Epithelial cell of esophagus (primary cell): ENCODE data around the gene NUDT15.
"Not testable (repeated sequence)": the region's sequence is repeated elsewhere in the genome, so short reads cannot be mapped to it uniquely, and the experiment has no call there.

Experiments used
- DNase-seq: peaks from one replicate; pipeline ENCODE4 v3.0.0; 2010; ENCODE audit warnings: low read depth
- H3K4me3 ChIP-seq: 2 replicates; pipeline ENCODE4 v1.5.1; 2011; ENCODE audit warnings: mild to moderate bottlenecking, low read length, control low read depth
- CTCF ChIP-seq: IDR thresholded peaks from 2 replicates; pipeline ENCODE4 v1.5.1; 2011; ENCODE audit warnings: low read depth, mild to moderate bottlenecking, low read length, control low read depth, inconsistent platforms; ENCODE audit not compliant: insufficient read depth; ENCODE audit errors: missing control alignments

NUDT15 gene

GRCh38 chr13:48001114-48001881 is 36.2 kb upstream of the NUDT15 start, which contains the start of gene SUCLA2:
TSS of gene SUCLA2 (minus strand) at chr13:48001273. CDS start at chr13:48001269, 4 bp downstream.
- peak within 1 kb of the TSS; percentile 97 for H3K4me3 ChIP-seq
- no peak for TF ChIP-seq CTCF
- DNase-seq: peak; percentile 92

DNA sequence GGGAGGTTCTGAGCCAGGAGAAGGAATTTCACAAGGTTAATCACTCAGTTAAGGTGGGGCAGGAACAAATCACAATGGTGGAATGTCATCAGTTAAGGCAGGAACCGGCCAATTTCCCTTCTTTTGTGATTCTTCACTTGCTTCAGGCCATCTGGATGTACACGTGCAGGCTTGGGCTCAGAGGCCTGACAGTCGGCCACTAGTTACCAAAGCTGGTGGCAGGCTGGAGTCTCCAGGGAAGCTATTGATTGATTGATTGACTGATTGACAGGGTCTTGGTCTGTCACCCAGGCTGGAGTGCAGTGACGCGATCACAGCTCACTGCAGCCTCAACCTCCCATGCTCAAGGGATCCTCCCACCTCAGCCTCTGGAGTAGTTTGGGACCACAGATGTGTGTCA is 35.5 kb upstream of the NUDT15 start:
- DNase-seq: peak; percentile 67
- H3K4me3 ChIP-seq: not testable (repeated sequence)

DNA sequence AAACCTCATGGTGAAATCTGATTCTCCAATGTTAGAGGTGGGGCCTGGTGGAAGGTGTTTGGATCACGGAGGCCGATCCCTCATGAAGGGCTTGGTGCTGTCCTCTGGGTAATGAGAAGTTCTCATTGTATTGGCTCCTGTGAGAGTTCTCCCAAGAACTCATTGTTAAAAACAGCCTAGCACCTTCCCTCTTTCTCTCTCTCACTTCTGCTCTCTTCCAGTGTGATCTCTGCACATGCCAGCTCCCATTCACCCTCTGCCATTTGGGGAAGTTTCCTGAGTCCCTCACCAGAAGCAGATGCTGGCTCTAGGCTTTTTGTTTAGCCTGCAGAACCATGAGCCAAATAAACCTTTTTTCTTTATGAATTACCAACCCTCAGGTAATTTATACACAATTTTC is 33.3 kb upstream of the NUDT15 start:
- no peak overlapping the region for H3K4me3 ChIP-seq
- DNase-seq: no peak
- no peak for TF ChIP-seq CTCF

DNA sequence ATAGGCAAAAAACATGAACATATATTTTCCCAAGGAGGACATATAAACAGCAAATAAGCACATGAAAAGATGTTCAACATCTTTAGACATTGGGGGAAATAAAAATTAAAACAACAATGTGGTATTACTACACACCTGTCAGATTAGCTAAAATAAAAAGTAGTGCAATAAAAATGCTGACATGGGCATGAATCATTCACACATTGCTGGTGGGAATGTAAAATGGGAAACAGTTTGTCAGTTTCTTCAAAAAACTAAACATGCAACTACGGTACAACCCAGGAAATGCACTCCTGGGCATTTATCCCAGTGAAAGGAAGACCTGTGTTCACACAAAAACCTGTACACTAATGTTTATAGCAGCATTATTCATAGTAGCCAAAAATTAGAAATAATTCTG is 31.1 kb upstream of the NUDT15 start:
- DNase-seq: peak; percentile 60
- no peak for TF ChIP-seq CTCF

DNA sequence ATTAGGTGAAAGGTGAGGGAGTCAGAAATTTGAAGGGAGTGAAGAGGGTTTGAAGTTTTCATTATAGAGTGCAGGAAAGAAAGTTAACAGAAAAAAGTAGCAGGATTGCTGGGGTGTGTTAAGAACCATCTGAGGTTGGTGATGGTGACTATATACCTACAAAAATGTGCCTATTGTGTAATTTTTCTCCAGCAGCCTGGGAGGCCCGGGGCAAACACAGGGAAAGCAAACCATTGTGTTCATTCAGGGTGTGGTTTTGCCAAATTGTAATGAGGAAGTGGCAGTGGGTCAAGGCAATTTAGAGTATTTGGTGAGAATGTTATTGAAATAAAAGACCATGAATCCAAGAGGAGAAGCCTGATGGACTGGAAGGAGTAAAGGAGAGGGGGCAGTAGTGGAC is 28.2 kb upstream of the NUDT15 start:
- DNase-seq: peak; percentile 90
- H3K4me3 ChIP-seq: no peak overlapping the region
- no peak for TF ChIP-seq CTCF

More for the DNA sequence above, 31.1 kb upstream of the NUDT15 start:
- no peak overlapping the region for H3K4me3 ChIP-seq

GRCh38 chr13:48010698-48011097 is 26.8 kb upstream of the NUDT15 start:
- H3K4me3 ChIP-seq: no peak overlapping the region
- no peak for TF ChIP-seq CTCF
- DNase-seq: no peak

GRCh38 chr13:48012668-48013067 is 24.9 kb upstream of the NUDT15 start:
- DNase-seq: no peak
- H3K4me3 ChIP-seq: no peak overlapping the region
- TF ChIP-seq CTCF: no peak

- H3K4me3 ChIP-seq: no peak overlapping the region
- TF ChIP-seq CTCF: no peak
- peak; percentile 70 for DNase-seq
Measured at GRCh38 chr13:48014359-48014758, 23.2 kb upstream of the NUDT15 start.
